Colonic mucosa (tissue), 4 donors: Measurements from ENCODE around the gene LGALS9. TPM values are rescaled to one million over a fixed set of nuclear protein-coding genes. Genes with fewer than 3 reads are reported as not detected.
"Not testable (repeated sequence)": the region's sequence is repeated elsewhere in the genome, so short reads cannot be mapped to it uniquely, and the experiment has no call there.

Experiments
- DNase-seq: peaks from one replicate; pipeline ENCODE4 v3.0.0-alpha.2; 2020
- H3K27ac ChIP-seq: fragments of 200-600 bp; one replicate; pipeline ENCODE4 v1.8.0; 2021
- H3K27me3 ChIP-seq: fragments of 200-600 bp; one replicate; pipeline ENCODE4 v1.8.0; 2021
- H3K36me3 ChIP-seq: fragments of 200-600 bp; one replicate; pipeline ENCODE4 v1.8.0; 2021
- H3K4me1 ChIP-seq: fragments of 200-600 bp; one replicate; pipeline ENCODE4 v1.8.0; 2021; ENCODE audit warnings: mild to moderate bottlenecking
- H3K4me3 ChIP-seq: fragments of 200-600 bp; one replicate; pipeline ENCODE4 v1.8.0; 2021
- H3K9ac ChIP-seq, 2 donors: one replicate each; pipeline ENCODE4 v1.7.0; 2013; ENCODE audit warnings: control low read depth in 2 of 2, low read depth in 2 of 2, low read length in 2 of 2
- H3K9me3 ChIP-seq: fragments of 200-600 bp; one replicate; pipeline ENCODE4 v1.8.0; 2021
- intact Hi-C: fragments of 100-400 bp; cut with DNase I; formaldehyde crosslinking; loops from one replicate; pipeline ENCODE4 v1.14.1; 2022
- total RNA-seq, 2 donors: library from RNA; stranded (reverse); fragmentation: NEBNext Ultra II Directional in 1 of 2; extraction: Animal tissue kit (Norgen Biotek cat#: 25700) in 1 of 2; gene quantifications; one replicate each; pipeline ENCODE4 v1.2.1, GENCODE V29; 2021
- TF ChIP-seq, protein P1 (sequence below): fragments of 200-600 bp; IDR thresholded peaks from one replicate; pipeline ENCODE4 v1.8.0; 2022; ENCODE audit warnings: antibody characterized with exemption, mild to moderate bottlenecking
- donor health status: healthy.
- donor health status: DM: no; HTN: no; CAD: no.
- donor health status: DM: no; HTN: no; CAD: no.

LGALS9 gene
- total RNA-seq, 2 donors from 2014 or later: 370 to 444 TPM

GRCh38 chr17:27654136-27654535, 23.1 kb downstream of the LGALS9 start:
- DNase-seq: no peak

GRCh38 chr17:27654654-27655524, 23.9 kb downstream of the LGALS9 start:
- no peaks in the 10 kb centered on the region for H3K4me1 ChIP-seq
- H3K27me3 ChIP-seq: no peaks in the 10 kb centered on the region
- TF ChIP-seq, protein P1, sequence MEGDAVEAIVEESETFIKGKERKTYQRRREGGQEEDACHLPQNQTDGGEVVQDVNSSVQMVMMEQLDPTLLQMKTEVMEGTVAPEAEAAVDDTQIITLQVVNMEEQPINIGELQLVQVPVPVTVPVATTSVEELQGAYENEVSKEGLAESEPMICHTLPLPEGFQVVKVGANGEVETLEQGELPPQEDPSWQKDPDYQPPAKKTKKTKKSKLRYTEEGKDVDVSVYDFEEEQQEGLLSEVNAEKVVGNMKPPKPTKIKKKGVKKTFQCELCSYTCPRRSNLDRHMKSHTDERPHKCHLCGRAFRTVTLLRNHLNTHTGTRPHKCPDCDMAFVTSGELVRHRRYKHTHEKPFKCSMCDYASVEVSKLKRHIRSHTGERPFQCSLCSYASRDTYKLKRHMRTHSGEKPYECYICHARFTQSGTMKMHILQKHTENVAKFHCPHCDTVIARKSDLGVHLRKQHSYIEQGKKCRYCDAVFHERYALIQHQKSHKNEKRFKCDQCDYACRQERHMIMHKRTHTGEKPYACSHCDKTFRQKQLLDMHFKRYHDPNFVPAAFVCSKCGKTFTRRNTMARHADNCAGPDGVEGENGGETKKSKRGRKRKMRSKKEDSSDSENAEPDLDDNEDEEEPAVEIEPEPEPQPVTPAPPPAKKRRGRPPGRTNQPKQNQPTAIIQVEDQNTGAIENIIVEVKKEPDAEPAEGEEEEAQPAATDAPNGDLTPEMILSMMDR: peak; percentile 90
- no peaks in the 10 kb centered on the region for H3K36me3 ChIP-seq
- H3K9ac ChIP-seq: no peak overlapping the region
- H3K27ac ChIP-seq: no peak overlapping the region
- DNase-seq: peak; percentile 77
- no peak overlapping the region for H3K4me3 ChIP-seq
- intact Hi-C loops: loop anchor here (2.0 to 10.0 kb wide), 3 partner anchors 102 to 420 kb away; no protein-coding TSS in a partner anchor
- H3K9me3 ChIP-seq: no peaks in the 10 kb centered on the region

More at GRCh38 chr17:27654136-27654535, 23.1 kb downstream of the LGALS9 start:
- Histone ChIP-seq H3K9ac (no peak overlapping the region), H3K27ac (no peak overlapping the region), H3K9me3 (no peaks in the 10 kb centered on the region), H3K27me3 (no peaks in the 10 kb centered on the region), H3K4me3 (no peak overlapping the region), H3K4me1 (no peaks in the 10 kb centered on the region), H3K36me3 (no peaks in the 10 kb centered on the region)
- intact Hi-C loops: loop anchor here (2.0 to 10.0 kb wide), 3 partner anchors 103 to 419 kb away; no protein-coding TSS in a partner anchor
- TF ChIP-seq, protein P1: no peak

DNA sequence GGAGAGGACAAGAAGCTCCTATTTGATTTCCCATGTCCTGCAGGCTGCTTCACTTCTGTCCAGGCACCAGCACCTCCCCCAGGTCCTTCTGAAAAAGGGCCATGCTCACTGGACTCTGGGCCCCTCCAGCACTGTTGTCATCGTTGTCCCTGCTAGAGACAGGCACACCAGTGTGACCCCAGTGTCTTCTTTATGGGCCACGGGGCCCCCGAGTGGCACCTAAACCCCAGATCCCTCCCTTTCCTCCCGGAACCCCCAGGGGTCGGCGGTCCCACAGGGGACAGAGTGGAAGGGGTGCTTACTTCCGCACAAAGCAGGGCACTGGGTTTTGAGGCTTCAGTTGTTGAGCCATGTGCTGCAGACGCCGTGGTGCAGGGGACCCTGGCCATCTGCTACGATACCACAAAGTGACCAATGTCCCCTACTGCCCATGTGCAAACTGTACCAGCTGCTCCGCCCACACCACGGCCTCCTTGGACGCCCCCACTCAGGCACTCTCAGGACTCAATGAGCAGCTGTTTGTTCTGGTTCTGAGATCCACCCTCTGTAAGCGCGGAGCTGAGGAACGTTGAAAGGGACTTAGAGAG, 24.6 kb downstream of the LGALS9 start:
- not testable (repeated sequence) for H3K9me3 ChIP-seq, H3K4me1 ChIP-seq, H3K36me3 ChIP-seq, H3K27me3 ChIP-seq, H3K9ac ChIP-seq, H3K4me3 ChIP-seq, DNase-seq, H3K27ac ChIP-seq
- intact Hi-C loops: loop anchor here (2.0 to 10.0 kb wide), 2 partner anchors 101 to 421 kb away; no protein-coding TSS in a partner anchor

DNA sequence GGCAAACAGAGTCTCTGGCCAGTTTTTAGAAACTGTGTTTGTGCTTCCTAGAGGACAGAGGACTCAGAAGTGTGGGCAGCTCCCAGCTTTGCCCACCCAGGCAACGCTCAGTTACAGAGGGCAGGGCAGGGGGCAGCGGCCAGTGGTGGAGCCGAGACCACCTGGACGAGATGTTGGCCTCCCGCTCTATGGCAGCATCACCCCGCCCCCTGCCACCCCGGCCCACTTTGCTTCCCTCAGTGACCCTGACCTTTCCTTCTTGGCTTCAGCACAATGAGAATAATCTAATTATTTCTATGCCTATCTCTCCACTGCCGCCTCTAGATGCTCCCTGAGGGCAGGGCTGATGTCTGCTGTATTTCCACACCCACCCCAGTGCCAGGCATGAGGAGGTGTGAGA, 25.6 kb downstream of the LGALS9 start:
- not testable (repeated sequence) for H3K9me3 ChIP-seq, H3K4me1 ChIP-seq, DNase-seq, H3K27me3 ChIP-seq, H3K36me3 ChIP-seq, H3K4me3 ChIP-seq, H3K27ac ChIP-seq, H3K9ac ChIP-seq
- intact Hi-C loops: loop anchor here (10.0 kb wide), 1 partner anchor 422 kb away; no protein-coding TSS in a partner anchor

- Histone ChIP-seq H3K9ac (no peak overlapping the region), H3K9me3 (no peaks in the 10 kb centered on the region), H3K27ac (no peak overlapping the region), H3K36me3 (no peaks in the 10 kb centered on the region), H3K4me1 (no peaks in the 10 kb centered on the region), H3K27me3 (no peaks in the 10 kb centered on the region), H3K4me3 (no peak overlapping the region)
- TF ChIP-seq, protein P1: no peak
- no peak for DNase-seq
- intact Hi-C loops: loop anchor here (10.0 kb wide), 1 partner anchor 423 kb away; no protein-coding TSS in a partner anchor
These were observed 26.6 kb downstream of the LGALS9 start for GRCh38 chr17:27657620-27658019.

DNA sequence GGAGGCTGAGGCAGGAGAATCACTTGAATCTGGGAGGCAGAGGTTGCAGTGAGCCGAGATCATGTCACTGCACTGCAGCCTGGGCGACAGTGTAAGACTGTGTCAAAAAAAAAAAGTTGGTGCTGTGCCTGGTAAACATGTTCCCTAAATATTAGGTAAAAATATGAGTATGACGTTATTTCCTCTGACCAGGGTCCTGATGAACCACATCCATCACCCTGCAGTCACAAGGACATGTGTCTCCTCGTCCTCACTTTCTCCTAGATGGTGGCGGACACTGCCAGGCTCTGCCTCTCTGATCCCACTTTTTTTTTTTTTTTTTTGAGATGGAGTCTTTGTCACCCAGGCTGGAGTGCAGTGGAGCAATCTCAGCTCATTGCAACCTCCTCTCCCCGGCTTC, 28.7 kb downstream of the LGALS9 start:
- H3K27me3 ChIP-seq: no peaks in the 10 kb centered on the region
- no peak for DNase-seq
- intact Hi-C loops: loop anchor here (10.0 kb wide), 1 partner anchor 425 kb away; no protein-coding TSS in a partner anchor
- TF ChIP-seq, protein P1: no peak
- no peak overlapping the region for H3K4me3 ChIP-seq
- H3K27ac ChIP-seq: no peak overlapping the region
- H3K9ac ChIP-seq: no peak overlapping the region
- H3K36me3 ChIP-seq: no peaks in the 10 kb centered on the region
- no peaks in the 10 kb centered on the region for H3K4me1 ChIP-seq
- no peaks in the 10 kb centered on the region for H3K9me3 ChIP-seq
